ENCODE measurements around the gene MICAL3. TPM values are rescaled to one million over a fixed set of nuclear protein-coding genes. Genes with fewer than 3 reads are reported as not detected.

MICAL3 gene
- total and polyA plus RNA-seq, 2 donors from 2014 or later, result 5.0 to 99.4 TPM

DNA sequence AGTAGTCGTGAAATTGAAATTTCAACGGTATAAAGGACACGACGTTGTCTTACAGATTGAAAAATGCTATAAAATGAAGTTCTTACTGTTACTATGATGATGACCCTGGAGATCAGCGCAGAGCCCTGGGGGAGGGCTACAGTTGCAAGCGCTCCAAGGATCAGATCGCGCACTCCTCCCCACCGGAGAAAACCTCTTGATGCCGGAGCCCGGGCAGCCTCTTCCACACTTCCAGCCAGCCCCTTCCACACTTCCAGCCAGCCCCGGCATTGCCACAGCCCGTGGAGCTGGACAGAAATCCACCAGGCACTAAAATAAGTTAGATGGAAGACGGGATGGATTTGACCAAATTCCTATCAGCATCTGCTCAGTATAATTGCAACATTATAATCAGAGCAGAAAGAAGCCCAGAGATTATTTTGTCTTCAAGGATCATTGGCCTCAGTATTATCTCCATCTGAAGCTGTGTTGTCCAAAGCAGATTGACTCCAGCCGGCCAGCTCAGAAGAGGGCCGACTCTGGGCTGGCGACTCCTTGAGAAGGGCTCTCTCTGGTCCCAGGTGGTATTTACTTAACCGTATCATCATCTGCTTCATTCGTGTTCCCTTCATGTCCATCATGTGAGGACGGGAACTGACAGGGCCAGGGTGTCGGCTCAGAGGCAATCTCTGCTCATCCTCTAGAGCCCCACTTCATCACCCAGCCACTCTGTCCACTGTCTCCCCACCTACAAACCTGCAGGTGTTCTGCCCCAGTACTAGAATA lies 777 bp upstream of the MICAL3 start:
- Histone ChIP-seq H3K9ac (ENCODE audit: low read length in 3 of 3) (peak overlapping the region in 2 of 3 donors; percentile 17 to 55), H3K9me3 (ENCODE audit: control insufficient read depth in 2 of 3, insufficient read depth in 1 of 3, low read length in 3 of 3) (no peaks in the 10 kb centered on the region), H3K27ac (ENCODE audit: low read depth in 2 of 2, low read length in 2 of 2) (no peak overlapping the region), H3K27me3 (ENCODE audit: control insufficient read depth, insufficient read depth, low read length) (no peaks in the 10 kb centered on the region), H3K4me3 (ENCODE audit: low read length in 3 of 3) (peak overlapping the region; percentile 23 to 82 (median 53)), H3K4me1 (ENCODE audit: control insufficient read depth in 2 of 3, insufficient read depth in 2 of 3, low read depth in 1 of 3, low read length in 3 of 3) (peaks cover 0 to 11% (median 0%) of the 10 kb centered on the region in 3 donors), H3K36me3 (ENCODE audit: control insufficient read depth in 2 of 3, insufficient read depth in 3 of 3, low read length in 3 of 3) (no peaks in the 10 kb centered on the region)
- no peak for DNase-seq
- no peak for FAIRE-seq
- TF ChIP-seq, protein P1, sequence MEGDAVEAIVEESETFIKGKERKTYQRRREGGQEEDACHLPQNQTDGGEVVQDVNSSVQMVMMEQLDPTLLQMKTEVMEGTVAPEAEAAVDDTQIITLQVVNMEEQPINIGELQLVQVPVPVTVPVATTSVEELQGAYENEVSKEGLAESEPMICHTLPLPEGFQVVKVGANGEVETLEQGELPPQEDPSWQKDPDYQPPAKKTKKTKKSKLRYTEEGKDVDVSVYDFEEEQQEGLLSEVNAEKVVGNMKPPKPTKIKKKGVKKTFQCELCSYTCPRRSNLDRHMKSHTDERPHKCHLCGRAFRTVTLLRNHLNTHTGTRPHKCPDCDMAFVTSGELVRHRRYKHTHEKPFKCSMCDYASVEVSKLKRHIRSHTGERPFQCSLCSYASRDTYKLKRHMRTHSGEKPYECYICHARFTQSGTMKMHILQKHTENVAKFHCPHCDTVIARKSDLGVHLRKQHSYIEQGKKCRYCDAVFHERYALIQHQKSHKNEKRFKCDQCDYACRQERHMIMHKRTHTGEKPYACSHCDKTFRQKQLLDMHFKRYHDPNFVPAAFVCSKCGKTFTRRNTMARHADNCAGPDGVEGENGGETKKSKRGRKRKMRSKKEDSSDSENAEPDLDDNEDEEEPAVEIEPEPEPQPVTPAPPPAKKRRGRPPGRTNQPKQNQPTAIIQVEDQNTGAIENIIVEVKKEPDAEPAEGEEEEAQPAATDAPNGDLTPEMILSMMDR (IDR thresholded peaks at IDR 0.05; ENCODE audit: borderline replicate concordance, extremely low read depth, insufficient read depth), result no peak
- intact Hi-C loops (cut with DNase I), result no loop called here

DNA sequence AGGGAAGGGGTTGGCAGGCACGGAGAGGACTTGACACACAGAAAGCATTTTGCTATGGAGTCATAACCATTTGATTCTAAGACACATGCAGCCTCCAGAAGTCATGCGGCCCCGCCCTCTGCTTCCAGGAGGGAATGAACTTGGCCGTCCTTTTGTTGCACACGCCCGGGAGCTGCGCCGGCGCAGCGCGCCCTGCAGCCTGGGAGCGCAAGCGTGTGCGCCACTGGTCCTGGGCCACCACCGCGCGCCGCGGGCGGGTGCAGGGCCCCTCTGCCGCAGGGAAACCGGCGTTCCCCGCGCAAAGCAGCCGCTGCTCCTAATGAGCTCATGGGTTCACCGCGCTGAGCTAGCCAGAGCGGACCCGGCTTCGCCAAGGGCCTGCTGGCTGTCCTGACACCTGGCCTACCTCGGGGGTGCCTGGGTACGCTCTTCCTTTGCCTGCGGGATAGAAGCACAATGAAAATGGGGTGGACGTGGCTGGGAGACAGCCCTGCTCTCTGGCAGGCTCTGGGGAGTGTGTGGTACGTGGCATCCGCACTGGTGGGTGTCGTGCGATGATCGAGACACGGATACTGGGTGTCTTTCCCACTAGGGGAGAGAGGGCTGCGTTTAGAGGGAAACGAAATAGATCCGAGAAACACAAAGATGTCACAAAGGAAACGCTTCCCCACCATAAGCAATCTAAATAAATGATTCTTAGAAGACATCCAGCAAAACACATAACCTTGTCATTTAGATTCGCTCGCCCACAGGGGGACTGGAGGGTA lies 669 bp downstream of the MICAL3 start:
- no peaks in the 10 kb centered on the region for H3K27me3 ChIP-seq (ENCODE audit: control insufficient read depth, insufficient read depth, low read length)
- DNase-seq (peak; percentile 70 to 91 (median 78)), FAIRE-seq (no peak)
- H3K27ac ChIP-seq (ENCODE audit: low read depth in 2 of 2, low read length in 2 of 2), result peak overlapping the region; percentile 30 to 83
- no peaks in the 10 kb centered on the region for H3K9me3 ChIP-seq (ENCODE audit: control insufficient read depth in 2 of 3, insufficient read depth in 1 of 3, low read length in 3 of 3)
- peak overlapping the region; percentile 61 to 82 (median 62) for H3K4me3 ChIP-seq (ENCODE audit: low read length in 3 of 3)
- peaks cover 0 to 11% (median 0%) of the 10 kb centered on the region in 3 donors for H3K4me1 ChIP-seq (ENCODE audit: control insufficient read depth in 2 of 3, insufficient read depth in 2 of 3, low read depth in 1 of 3, low read length in 3 of 3)
- intact Hi-C loops (cut with DNase I), result no loop called here
- H3K36me3 ChIP-seq (ENCODE audit: control insufficient read depth in 2 of 3, insufficient read depth in 3 of 3, low read length in 3 of 3), result no peaks in the 10 kb centered on the region
- TF ChIP-seq, protein P1 (IDR thresholded peaks at IDR 0.05; ENCODE audit: borderline replicate concordance, extremely low read depth, insufficient read depth), result peak; percentile 1
- H3K9ac ChIP-seq (ENCODE audit: low read length in 3 of 3), result peak overlapping the region; percentile 1 to 84 (median 8)

DNA sequence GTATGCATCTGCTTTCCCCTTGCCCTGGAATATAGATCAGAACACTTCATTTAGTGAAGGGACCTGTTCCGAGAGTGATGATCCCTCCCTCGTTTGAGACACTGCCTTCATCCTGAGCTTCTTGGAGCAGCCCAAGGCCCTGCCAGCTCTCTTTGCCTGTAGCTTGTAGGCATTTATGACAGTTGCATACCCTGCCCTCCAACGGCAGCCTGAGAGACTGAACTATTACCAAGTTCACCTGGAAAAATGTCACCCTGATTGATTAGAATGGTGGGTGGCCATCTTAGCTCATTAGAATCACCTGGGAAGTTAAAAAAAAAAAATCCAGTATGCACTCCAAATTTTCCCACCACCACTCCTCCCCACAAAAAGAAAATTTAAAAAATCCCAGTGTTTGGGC lies 1.5 kb downstream of the MICAL3 start:
- no peaks in the 10 kb centered on the region for H3K9me3 ChIP-seq (ENCODE audit: control insufficient read depth in 2 of 3, insufficient read depth in 1 of 3, low read length in 3 of 3)
- FAIRE-seq (no peak), DNase-seq (no peak)
- H3K4me3 ChIP-seq (ENCODE audit: low read length in 3 of 3), result no peak overlapping the region
- intact Hi-C loops (cut with DNase I), result no loop called here
- peaks cover 0 to 11% (median 0%) of the 10 kb centered on the region in 3 donors for H3K4me1 ChIP-seq (ENCODE audit: control insufficient read depth in 2 of 3, insufficient read depth in 2 of 3, low read depth in 1 of 3, low read length in 3 of 3)
- no peak overlapping the region for H3K9ac ChIP-seq (ENCODE audit: low read length in 3 of 3)
- peak overlapping the region in 1 of 2 donors; percentile 83 for H3K27ac ChIP-seq (ENCODE audit: low read depth in 2 of 2, low read length in 2 of 2)
- TF ChIP-seq, protein P1 (IDR thresholded peaks at IDR 0.05; ENCODE audit: borderline replicate concordance, extremely low read depth, insufficient read depth), result no peak
- no peaks in the 10 kb centered on the region for H3K36me3 ChIP-seq (ENCODE audit: control insufficient read depth in 2 of 3, insufficient read depth in 3 of 3, low read length in 3 of 3)
- H3K27me3 ChIP-seq (ENCODE audit: control insufficient read depth, insufficient read depth, low read length), result no peaks in the 10 kb centered on the region
